RWPE1 (cell line): ENCODE data around the gene AEBP1.

Source experiments
- CTCF ChIA-PET: fragments of 350-600 bp; sonication (Branson Sonifier 250); formaldehyde crosslinking; extraction: SDS; loops from one replicate; lab custom pipeline; 2021; lab: Yijun Ruan, JAX
- POLR2A ChIA-PET: fragments of 400-600 bp; formaldehyde crosslinking; extraction: SDS; loops from one replicate; lab custom pipeline; 2020; ENCODE audit warnings: antibody characterized with exemption; ENCODE audit not compliant: low non-redundant PET; lab: Yijun Ruan, JAX
- DNase-seq: peaks from one replicate; pipeline ENCODE4 v3.0.0; 2012; ENCODE audit warnings: low spot score
- H3K27ac ChIP-seq: fragments of 450-650 bp; 2 replicates; pipeline ENCODE4 v1.5.1; 2017
- CTCF ChIP-seq: fragments of 450-650 bp; conservative IDR thresholded peaks from 2 replicates; pipeline ENCODE4 v1.5.1; 2017; ENCODE audit warnings: low read depth, mild to moderate bottlenecking

Gene AEBP1

GRCh38 chr7:44073664-44074348 is 30.3 kb upstream of the AEBP1 start:
- ChIA-PET CTCF (interaction anchor here (0.6 kb wide), 1 partner anchor 105 kb away, joined by 3 read pairs; no protein-coding TSS in a partner anchor), POLR2A (no interaction called here)
- H3K27ac ChIP-seq: peak overlapping the region; percentile 94
- peak; percentile 93 for DNase-seq
- TF ChIP-seq CTCF: no peak

- POLR2A ChIA-PET: no interaction called here
- no peak for DNase-seq
- CTCF ChIA-PET: interaction anchor here (0.6 kb wide), 1 partner anchor 104 kb away, joined by 3 read pairs; no protein-coding TSS in a partner anchor
- no peak for TF ChIP-seq CTCF
- peak overlapping the region; percentile 94 for H3K27ac ChIP-seq
These were observed 29.8 kb upstream of the AEBP1 start for GRCh38 chr7:44074349-44074695.

- POLR2A ChIA-PET: interaction anchor here (0.6 kb wide), 1 partner anchor 13 kb away, joined by 6 read pairs; no protein-coding TSS in a partner anchor
- H3K27ac ChIP-seq: peak overlapping the region; percentile 94
- no peak for DNase-seq
- no peak for TF ChIP-seq CTCF
- CTCF ChIA-PET: no interaction called here
These were observed 28.7 kb upstream of the AEBP1 start for GRCh38 chr7:44075296-44076075.

- POLR2A ChIA-PET: interaction anchor here (0.6 kb wide), 1 partner anchor 12 kb away, joined by 6 read pairs; no protein-coding TSS in a partner anchor
- TF ChIP-seq CTCF: no peak
- H3K27ac ChIP-seq: peak overlapping the region; percentile 94
- DNase-seq: no peak
- CTCF ChIA-PET: no interaction called here
These were observed 27.8 kb upstream of the AEBP1 start for GRCh38 chr7:44076101-44076895.

GRCh38 chr7:44077061-44077460 is 27.1 kb upstream of the AEBP1 start:
- no peak for DNase-seq
- ChIA-PET POLR2A (no interaction called here), CTCF (no interaction called here)
- peak overlapping the region; percentile 94 for H3K27ac ChIP-seq
- no peak for TF ChIP-seq CTCF

- ChIA-PET CTCF (no interaction called here), POLR2A (no interaction called here)
- no peak for DNase-seq
- H3K27ac ChIP-seq: peak overlapping the region; percentile 94
- TF ChIP-seq CTCF: no peak
These were observed 26.5 kb upstream of the AEBP1 start for GRCh38 chr7:44077681-44078091.
